OCI-M2 (cell line): Measurements from ENCODE around the gene OGFOD3.
"Not testable (repeated sequence)": the region's sequence is repeated elsewhere in the genome, so short reads cannot be mapped to it uniquely, and the experiment has no call there.

Source experiments
- DNase-seq: peaks from one replicate; lab custom pipeline; 2025; ENCODE audit not compliant: unreplicated experiment; lab: John Stamatoyannopoulos, UW

The OGFOD3 gene

DNA sequence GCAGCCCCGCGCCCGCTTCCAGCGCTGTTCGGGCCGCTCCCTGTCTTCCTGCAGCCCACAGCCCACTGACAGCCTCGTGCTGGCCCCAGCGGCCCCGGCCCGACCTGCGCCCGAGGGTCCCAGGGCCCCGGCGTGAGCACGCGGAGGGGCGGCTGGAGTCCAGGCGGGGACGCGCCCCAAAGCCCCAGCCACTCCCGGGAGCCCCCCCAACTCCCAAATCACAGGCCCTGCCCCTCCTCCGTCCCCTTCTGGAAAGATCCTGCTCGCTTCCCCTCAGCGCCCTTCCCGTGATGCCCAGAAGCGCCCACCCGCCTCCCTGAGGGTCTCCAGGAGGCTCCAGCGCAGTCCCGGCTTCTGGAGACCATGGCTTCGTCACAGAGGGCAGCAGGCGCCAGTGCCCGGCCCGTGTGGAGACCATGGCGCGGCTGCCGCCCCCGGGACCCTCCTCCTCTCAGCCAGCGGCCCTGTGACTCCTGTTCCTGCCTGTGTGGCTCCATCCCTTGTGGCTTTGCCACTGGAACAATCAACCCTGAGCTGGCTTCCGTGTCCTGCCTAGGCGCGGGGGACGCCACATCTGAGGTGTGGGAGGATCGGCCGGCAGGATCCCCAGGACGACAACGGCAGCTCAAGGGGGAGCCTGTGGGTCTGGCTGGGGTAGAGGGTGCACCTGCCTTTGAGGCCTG lies 42.9 kb downstream of the OGFOD3 start:
- no peak for DNase-seq

DNA sequence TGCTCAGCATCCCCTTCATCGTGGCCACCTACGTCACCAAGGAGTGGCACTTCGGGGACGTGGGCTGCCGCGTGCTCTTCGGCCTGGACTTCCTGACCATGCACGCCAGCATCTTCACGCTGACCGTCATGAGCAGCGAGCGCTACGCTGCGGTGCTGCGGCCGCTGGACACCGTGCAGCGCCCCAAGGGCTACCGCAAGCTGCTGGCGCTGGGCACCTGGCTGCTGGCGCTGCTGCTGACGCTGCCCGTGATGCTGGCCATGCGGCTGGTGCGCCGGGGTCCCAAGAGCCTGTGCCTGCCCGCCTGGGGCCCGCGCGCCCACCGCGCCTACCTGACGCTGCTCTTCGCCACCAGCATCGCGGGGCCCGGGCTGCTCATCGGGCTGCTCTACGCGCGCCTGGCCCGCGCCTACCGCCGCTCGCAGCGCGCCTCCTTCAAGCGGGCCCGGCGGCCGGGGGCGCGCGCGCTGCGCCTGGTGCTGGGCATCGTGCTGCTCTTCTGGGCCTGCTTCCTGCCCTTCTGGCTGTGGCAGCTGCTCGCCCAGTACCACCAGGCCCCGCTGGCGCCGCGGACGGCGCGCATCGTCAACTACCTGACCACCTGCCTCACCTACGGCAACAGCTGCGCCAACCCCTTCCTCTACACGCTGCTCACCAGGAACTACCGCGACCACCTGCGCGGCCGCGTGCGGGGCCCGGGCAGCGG lies 43.6 kb downstream of the OGFOD3 start:
- DNase-seq: no peak

DNA sequence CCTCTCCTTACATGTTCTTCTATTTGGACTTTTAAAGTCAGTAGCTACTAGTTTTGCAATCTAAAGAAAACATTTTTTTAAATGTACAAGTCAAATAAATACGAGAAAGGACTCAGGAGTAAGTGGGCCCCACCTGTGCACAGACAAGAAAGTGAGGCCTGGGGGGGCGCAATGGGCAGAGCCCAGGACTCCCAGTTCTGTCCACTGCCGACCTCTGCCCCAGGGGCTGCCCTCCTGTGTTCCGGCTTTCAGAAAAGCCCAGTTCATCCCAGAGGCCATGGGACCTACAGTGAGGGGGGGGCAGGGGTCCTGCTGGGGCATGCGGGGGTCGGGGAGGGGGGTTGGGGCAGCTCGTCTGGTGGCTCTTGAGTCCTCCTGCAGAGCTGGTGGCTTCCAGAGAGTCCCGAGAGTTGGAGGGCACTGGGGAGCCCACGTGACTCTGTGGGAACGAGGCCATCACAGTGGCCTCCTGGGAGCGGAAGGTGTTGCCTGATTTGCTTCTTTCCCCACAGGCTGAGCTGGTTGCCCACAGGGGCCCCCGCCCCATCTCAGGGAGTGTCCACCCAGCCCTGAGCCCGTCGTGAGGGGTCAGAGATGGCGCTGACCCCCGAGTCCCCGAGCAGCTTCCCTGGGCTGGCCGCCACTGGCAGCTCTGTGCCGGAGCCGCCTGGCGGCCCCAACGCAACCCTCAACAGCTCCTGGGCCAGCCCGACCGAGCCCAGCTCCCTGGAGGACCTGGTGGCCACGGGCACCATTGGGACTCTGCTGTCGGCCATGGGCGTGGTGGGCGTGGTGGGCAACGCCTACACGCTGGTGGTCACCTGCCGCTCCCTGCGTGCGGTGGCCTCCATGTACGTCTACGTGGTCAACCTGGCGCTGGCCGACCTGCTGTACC lies 44.4 kb downstream of the OGFOD3 start:
- no peak for DNase-seq

DNA sequence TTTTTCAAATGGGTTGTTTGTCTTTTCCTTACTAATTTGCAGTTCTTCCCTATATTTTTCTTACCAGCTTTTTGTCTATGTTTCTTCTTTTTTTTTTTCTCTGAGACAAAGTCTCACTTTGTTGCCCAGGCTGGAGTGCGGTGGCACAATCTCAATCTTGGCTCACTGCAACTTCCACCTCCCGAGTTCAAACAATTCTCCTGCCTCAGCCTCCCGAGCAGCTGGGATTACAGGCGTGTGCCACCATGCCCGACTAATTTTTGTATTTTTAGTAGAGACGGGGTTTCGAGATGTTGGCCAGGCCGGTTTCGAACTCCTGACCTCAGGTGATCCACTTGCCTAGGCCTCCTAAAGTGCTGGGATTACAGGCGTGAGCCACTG lies 45.3 kb downstream of the OGFOD3 start:
- not testable (repeated sequence) for DNase-seq

DNA sequence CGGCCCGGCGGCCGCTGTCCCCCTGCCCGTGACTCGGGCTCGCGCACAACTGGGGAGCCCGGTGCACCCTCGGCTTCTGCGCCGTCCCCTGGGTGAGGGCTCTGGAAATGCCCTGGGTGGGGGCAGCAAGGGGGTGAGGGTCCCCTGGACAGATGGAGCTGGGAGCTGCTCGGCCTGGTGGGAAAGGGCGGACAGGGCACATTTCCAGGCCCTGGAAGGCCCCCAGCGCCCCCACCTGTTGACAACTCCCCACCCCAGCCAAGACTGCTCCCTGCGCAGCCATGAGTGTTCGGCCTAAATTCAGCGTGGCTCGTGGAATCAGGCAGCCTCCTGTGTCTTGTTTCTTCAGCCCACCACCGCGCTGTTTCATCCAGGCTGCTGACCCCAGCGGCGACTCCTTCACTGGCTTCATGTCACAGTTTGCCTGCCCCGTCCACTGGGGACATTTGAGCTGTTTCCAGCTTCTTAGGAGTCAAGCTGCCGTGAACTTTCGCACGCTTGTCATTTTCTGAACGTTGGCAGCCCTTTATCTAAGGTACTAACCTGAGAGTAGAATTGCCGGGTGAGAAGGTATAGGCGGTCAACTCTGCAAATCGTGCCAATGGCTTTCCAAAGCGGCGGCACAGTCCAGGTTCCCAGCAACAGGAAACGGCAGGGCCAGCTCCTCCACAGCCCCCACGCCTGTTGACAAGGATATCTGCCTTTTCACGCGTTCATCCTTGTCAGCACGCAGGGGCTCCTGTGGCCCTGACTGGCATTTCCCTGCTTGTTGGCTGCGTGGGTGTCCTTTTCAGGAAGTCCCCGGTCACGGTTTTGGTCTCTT lies 45.9 kb downstream of the OGFOD3 start:
- no peak for DNase-seq

DNA sequence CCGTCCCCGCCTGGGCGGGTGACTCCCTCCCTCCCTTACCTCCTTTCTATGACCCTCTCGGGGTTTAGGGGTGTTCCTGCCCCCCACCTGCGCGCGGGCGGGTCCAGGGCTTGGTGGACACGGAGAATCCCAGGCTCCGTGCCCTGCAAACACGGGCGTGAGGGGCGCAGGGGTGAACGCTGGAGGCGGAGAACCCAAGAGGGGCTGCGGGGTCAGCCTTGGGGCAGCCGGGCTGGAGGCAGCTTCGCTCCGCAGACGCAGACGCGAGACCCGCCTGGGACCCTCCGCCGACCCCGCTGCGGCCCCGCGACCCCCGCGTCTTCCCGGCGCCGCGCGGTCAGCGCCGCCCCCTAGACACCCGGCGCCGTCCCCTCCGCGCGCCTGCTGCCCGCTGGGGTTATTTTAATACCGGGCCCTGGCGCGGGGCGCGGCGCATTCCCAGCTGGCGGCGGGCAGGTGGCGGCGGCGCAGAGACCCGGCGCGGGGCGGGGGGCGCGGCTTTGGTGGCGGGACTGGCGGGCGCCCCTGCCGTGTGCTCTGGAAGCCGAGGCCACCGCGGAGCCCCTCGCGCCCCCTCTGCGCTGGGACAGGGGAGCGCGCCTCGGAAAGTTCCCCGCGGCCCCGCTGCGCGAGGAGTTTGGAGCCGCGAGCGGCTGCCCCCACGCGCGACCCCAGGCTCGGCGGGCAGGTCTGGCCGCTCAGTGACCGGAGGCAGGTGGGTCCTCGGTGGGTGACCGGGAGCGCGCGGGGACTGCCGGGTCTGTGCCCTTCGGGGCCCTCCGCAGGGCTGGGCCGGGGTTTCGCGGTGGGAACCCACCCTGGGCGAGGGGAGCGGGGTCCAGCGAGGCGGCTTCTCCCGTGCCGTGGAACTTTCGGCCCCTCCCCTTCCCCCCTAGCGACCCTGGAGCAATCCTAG lies 46.8 kb downstream of the OGFOD3 start, which contains the start of gene UTS2R:
Gene UTS2R (plus strand): TSS at position 433 of the 916 bp plus-strand sequence. CDS start 2,560 bp downstream, outside the sequence.
- DNase-seq: no peak

DNA sequence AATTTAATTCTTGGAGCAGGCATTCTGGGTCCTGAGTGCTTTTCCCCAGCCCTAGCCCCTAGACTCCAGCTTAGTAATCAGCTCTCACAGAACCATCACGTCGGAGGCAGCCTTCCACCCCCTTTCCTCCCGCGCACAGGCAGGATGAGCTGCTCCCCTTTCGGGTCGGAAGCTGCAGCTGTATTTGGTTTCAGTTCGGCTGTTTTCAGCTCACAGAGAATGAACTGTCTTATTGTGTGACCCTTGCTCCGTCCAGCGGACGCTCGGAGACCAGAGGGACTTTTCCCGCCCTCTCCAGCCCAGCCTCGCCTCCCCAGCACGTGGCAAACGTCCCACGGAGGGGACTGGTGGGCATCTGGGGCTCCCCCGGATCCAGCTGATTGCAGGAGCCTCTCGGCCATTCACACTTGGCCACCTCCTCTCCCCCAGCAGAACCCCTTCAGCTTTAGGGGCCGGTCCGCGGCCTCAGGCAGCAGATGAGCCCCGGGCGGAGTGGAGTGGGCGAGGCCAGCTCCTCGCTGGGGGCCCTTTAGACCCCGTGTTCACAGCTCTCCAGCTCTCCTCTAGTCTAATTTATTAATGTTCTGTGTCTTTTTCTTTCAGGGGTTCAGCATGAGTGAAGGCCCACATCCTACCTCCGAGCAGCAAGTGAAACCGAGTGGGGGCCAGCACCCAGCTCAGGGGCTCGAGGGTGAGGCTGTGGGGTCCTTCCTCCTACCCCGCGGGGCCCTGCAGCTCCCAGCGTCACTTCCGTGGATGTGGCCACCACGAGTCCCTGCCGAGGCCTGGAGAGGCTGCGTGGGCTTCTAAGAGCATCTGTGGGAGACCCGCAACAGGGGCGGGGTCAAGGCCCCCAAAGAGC lies 47.7 kb downstream of the OGFOD3 start:
- DNase-seq: no peak

DNA sequence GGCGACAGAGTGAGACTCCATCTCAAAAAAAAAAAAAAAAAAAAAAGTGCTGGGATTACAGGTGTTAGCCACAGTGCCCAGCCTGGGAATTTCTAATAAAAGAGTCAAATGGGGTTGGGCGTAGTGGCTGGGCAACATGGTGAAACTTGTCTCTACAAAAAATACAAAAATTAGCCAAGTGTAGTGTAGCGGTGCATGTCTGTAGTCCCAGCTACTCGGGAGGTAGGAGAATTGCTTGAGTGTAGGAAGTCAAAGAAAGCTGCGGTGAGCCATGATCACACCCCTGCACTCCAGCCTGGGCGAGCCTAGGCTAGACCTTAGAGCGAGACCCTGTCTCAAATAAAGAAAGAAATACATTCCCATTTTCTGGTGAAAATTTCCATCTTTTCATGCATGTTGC lies 49.2 kb downstream of the OGFOD3 start:
- DNase-seq: no peak

DNA sequence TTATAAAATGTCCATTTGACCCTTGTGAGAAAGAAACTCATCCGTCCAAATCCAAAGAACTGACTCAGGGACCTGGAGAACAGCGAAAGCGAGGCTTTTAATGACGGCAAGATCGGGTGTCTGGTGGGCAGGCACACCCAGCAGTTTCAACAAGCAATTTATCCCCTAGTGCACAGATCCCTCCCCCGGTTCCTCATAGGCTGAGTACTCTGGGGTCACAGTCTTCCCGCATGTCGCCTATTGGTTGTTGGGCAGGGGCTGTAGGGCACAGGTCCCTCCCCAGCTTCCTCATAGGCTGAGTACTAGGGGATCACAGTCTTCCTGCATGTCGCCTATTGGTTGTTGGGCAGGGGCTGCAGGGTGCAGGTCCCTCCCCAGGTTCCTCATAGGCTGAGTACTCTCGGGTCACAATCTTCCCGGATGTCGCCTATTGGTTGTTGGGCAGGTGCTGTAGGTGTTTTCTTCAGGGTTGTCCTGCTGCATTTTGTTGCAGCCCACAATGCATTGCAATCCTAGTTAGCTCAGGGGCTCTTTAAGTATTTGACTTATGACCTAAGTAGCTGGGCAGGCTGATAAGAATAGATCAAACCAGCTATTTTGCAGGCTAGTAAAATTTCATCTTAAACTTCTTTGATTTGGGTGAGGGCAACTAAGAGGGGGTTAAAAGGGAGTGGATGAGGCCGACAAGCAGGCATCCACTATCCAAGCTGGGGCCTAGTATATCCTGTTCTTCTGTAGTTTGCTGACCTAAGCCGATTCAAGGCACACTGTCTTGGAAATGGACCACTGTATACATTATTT lies 50.5 kb downstream of the OGFOD3 start:
- peak; percentile 89 for DNase-seq

DNA sequence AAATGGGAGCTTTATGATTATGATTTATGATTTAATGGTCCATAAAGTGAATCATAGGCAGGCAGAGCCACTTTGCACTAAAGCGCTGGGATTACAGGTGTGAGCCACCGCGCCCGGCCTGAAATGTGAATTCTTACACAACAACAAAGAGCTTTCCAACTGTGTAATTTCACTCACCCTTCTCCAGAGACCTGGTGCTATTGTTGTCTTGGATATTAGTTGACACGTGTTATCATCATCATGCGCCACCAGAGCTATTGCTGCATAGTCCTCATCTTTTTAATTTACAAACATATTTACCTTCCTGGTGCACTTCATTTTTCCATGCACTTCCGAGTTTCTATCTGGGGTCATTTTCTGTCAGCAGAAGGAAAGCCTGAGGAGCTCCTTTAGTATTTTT lies 51.6 kb downstream of the OGFOD3 start:
- DNase-seq: no peak

DNA sequence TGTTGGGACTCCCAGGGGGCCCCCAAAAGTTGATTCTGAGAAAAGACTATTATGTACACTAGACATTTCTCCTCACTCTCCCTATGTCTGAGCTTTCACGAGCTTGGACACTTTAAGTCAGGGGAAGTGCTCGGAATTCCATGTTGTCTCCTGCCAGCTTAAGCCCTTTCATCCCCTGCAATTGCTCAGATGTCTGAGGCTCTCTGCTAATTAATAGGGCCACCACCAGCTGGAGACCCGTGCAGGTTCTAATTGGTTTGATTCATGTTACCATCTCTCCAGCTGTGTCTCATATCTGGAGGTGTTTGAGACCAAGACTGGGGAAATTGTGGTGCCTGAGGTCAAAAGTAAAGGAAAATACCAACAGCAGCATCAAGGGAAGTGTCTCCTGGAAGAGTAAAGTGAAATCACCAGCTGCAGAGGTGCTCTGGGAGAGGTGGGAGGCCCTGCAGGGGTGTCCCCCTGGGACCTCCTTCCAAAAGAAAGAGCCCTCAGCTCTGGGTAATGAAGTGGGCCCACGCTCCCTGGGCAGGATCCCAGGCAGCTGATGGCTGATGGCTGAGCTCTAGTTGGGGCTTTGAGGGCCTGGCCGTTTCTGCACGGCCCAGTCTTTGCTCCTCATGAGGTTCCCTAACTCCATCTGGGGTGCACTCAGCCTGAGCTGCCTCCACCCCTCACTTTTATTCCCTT lies 52.6 kb downstream of the OGFOD3 start:
- DNase-seq: no peak

DNA sequence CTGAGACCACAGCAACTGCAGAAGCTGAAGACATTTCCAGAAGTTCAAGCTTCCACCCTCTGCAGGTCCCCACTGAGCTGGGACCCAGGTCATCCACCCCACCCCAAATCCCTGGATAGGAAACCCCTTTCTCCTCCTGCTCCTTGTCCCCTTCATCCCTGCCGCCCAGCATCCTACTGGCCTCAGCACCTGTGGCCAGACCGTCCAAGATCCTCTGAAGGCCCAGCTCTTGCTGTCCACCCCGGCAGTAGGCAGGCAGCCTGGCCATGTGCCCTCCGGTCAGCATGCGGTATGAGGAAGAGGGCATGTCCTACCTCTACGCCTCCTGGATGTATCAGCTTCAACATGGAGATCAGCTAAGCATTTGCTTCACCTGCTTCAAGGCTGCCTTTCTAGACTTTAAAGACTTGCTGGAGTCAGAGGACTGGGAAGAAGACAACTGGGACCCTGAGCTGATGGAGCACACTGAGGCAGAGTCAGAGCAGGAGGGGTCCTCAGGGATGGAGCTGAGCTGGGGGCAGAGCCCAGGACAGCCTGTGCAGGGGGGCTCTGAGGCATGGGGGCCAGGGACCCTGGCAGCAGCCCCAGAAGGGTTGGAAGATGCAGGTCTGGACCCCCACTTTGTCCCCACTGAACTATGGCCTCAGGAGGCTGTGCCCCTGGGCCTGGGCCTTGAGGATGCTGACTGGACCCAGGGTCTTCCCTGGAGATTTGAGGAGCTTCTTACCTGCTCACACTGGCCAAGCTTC lies 56.3 kb downstream of the OGFOD3 start:
- DNase-seq: no peak

DNA sequence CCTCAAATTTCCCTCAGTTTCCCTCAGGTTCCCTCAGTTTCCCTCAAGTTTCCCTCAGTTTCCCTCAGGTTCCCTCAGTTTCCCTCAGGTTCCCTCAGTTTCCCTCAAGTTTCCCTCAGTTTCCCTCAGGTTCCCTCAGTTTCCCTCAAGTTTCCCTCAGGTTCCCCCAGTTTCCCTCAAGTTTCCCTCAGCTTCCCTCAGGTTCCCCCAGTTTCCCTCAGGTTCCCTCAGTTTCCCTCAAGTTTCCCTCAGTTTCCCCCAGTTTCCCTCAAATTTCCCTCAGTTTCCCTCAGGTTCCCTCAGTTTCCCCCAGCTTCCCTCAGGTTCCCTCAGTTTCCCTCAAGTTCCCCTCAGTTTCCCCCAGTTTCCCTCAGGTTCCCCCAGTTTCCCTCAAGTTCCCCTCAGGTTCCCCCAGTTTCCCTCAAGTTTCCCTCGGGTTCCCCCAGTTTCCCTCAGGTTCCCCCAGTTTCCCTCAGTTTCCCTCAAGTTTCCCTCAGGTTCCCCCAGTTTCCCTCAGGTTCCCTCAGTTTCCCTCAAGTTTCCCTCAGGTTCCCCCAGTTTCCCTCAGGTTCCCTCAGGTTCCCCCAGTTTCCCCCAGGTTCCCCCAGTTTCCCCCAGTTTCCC lies 58.8 kb downstream of the OGFOD3 start:
- DNase-seq: not testable (repeated sequence)

DNA sequence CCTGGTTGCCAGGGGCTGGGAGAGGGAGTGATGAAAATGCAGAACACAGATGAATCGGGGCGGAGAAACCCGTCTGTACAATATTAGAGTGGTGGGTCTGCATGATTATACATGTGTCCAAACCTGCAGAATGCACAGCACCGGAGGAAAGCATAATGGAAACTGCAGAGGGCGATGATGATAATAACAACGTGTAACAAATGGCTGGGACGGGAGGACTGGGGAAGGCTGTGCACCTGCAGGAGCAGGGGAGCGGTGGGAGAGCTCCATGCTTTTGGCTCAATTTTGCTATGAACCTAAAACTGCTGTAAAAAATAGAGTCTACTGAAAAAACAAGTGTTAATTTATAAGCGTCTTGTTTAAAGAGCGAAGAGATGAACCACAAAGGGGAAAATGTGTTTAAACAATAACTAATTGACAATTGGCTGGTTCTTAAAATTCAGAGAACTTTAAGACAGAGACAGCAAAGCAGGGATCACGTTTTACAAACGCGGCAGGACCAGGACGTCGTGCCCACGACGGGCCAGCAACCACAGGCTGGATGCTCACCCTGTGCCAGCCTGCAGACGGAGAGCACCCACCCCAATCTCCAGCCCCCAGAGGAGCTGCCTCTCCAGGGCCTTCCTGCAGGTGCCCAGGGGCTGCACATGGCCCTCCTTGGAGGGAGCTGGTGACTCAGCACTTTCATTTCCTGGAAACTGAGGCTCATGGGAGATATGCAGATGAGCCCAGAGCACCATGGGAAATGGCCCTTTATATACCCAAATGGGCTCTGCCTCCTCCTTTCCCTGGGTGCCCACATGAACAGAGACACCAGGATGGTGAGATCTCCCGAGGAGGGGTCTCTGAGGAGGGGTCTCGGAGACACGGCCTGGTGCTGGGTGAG lies 59.7 kb downstream of the OGFOD3 start, which contains the start of gene TEX19:
Gene TEX19 (plus strand): TSS at position 783 of the 886 bp plus-strand sequence. CDS start 2,904 bp downstream, outside the sequence.
- no peak for DNase-seq

DNA sequence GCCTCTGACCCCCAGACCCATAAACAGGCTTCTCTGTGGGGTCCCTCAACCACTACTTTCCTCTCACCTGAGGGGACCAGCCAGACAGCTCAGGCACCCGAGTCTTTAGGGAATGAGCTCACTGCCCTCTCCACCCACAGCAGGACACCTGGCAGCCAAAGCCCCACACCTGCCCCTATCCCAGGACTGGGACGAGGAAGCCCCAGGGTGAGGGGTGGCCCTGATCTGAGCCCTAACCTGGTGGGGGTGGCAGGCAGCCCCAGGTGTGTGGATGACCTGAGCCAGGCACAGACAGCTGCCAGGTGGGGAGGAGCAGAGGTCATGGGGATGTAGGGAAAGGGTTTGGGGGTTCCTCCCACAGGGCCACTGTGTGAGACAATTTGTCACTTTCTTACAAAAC lies 61.0 kb downstream of the OGFOD3 start:
- no peak for DNase-seq
